Measurements from ENCODE around the gene GALNT10.

The GALNT10 gene

DNA sequence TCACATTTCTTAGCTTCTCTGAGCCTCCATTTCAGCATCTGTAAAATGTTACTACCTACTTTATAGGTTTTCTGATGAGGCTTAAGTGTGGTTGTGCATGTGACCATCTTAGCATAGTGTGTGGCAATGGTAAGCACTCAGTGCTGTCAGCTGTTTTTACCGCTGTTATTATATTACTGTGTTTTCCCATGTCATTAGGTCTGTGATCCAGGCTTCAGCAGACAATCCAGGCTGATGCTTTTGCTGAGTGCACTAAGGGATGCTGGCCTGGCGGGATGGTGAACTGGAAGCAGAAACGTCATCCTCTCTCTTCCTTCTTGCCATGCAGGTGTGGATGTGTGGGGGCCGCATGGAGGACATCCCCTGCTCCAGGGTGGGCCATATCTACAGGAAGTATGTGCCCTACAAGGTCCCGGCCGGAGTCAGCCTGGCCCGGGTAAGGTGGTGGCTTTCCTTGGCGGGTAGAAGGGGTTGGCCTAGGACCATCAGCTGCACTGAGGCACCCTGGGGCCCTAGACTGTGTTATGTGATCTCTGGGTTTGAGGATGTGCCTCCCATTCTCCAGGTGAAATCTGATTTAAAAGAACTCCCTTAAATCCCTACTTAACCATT, 213.3 kb downstream of the GALNT10 start:
- no peak for TF ChIP-seq BACH2 (CRISPR knock-in tag; IDR thresholded peaks at IDR 0.05; ENCODE audit: borderline replicate concordance)
- no peak for TF ChIP-seq PATZ1 (CRISPR knock-in tag; IDR thresholded peaks at IDR 0.05; ENCODE audit: borderline replicate concordance)
- TF ChIP-seq ZNF70 (CRISPR knock-in tag; IDR thresholded peaks at IDR 0.05), result no peak
- TF ChIP-seq CSDC2 (CRISPR knock-in tag; IDR thresholded peaks at IDR 0.05), result no peak
- no peak for TF ChIP-seq ZFP3 (CRISPR knock-in tag; IDR thresholded peaks at IDR 0.05)
- TF ChIP-seq TSHZ2 (CRISPR knock-in tag; IDR thresholded peaks at IDR 0.05), result no peak
- no peak for TF ChIP-seq PPARA (CRISPR knock-in tag; IDR thresholded peaks at IDR 0.05; ENCODE audit: borderline replicate concordance)
- no peak for TF ChIP-seq ISL1 (CRISPR knock-in tag; IDR thresholded peaks at IDR 0.05)
- TF ChIP-seq ZNF565 (CRISPR knock-in tag; conservative IDR thresholded peaks at IDR 0.05; ENCODE audit: low read depth), result no peak
- no peak for ATAC-seq

DNA sequence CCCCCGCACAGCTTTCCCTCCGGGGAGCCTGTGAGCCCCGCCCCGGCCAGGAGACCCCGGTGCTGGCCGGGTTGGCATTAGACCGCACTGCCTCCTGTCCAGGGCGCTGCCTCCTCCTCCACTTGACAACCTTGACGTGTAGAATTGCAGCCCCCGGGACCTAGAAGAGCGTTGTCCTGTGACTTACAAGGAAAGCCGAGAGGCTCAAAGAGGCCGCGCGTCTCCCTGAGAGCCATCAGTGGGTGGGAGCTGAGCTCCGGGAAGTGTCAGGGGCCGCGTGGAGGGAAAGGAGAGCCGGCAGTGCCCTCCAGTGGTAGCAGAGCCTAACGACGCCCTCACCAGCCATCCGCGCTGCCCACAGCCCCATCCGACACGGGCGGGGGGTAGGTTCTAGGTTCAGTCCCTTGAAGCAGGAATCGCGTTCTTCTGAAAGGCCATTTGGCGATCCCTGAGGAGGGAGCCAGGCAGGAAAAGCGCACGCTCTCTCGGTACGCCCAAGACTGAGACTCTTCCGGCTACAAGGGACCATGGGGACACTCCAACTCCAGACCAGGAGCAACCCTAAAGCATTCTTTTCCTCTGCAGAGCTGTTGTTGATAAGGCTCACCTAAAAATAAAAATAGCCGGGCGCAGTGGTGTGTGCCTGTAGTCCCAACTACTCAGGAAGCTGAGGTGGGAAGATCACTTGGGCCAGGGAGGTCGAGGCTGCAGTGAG, 214.7 kb downstream of the GALNT10 start:
- peak; percentile 95 for ATAC-seq
- no peak for TF ChIP-seq TOX (CRISPR knock-in tag; IDR thresholded peaks at IDR 0.05; ENCODE audit: borderline replicate concordance)
- no peak for TF ChIP-seq ZNF565 (CRISPR knock-in tag; conservative IDR thresholded peaks at IDR 0.05; ENCODE audit: low read depth)
- TF ChIP-seq PPARA (CRISPR knock-in tag; IDR thresholded peaks at IDR 0.05; ENCODE audit: borderline replicate concordance), result no peak
- no peak for TF ChIP-seq SNAI2 (CRISPR knock-in tag; IDR thresholded peaks at IDR 0.05)
- TF ChIP-seq CSRNP3 (CRISPR knock-in tag; IDR thresholded peaks at IDR 0.05), result no peak
- TF ChIP-seq RARB (CRISPR knock-in tag; IDR thresholded peaks at IDR 0.05), result no peak
- no peak for TF ChIP-seq ARNTL (CRISPR knock-in tag; IDR thresholded peaks at IDR 0.05; ENCODE audit: borderline replicate concordance, low read depth)
- TF ChIP-seq TCF4 (CRISPR knock-in tag; IDR thresholded peaks at IDR 0.05; ENCODE audit: borderline replicate concordance), result no peak
- no peak for TF ChIP-seq ZNF70 (CRISPR knock-in tag; IDR thresholded peaks at IDR 0.05)
- no peak for TF ChIP-seq ZFP30 (CRISPR knock-in tag; IDR thresholded peaks at IDR 0.05)
- no peak for TF ChIP-seq ZNF8 (CRISPR knock-in tag; IDR thresholded peaks at IDR 0.05)

DNA sequence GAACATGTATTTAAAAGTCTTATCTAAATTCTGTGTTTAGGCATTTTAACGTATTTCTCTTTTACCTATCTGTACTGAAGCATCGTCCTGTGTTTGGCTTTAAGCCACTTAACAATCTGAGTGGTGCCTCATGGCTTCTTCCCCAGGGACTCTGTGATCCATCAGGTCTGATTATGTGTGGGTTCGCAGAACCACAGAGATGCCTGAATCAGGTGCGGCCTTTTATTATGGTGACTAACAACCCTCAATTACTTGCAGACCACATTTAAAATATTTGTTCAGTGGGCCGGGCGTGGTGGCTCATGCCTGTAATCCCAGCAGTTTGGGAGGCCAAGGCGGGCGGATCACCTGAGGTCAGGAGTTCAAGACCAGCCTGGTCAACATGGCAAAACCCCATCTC, 215.7 kb downstream of the GALNT10 start:
- TF ChIP-seq ZFP30 (CRISPR knock-in tag; IDR thresholded peaks at IDR 0.05) (no peak), BACH2 (CRISPR knock-in tag; IDR thresholded peaks at IDR 0.05; ENCODE audit: borderline replicate concordance) (no peak), CSRNP3 (CRISPR knock-in tag; IDR thresholded peaks at IDR 0.05) (no peak), TSHZ2 (CRISPR knock-in tag; IDR thresholded peaks at IDR 0.05) (no peak), ARNTL (CRISPR knock-in tag; IDR thresholded peaks at IDR 0.05; ENCODE audit: borderline replicate concordance, low read depth) (no peak), PATZ1 (CRISPR knock-in tag; IDR thresholded peaks at IDR 0.05; ENCODE audit: borderline replicate concordance) (no peak), PPARA (CRISPR knock-in tag; IDR thresholded peaks at IDR 0.05; ENCODE audit: borderline replicate concordance) (no peak), ESRRG (CRISPR knock-in tag; IDR thresholded peaks at IDR 0.05) (no peak)
- ATAC-seq, result no peak
